GM19193 (cell line): ENCODE measurements around the gene BTBD9.

Source experiments
- POLR2A ChIP-seq: IDR thresholded peaks from 4 replicates; pipeline ENCODE4 v1.6.1; 2011; ENCODE audit not compliant: insufficient read depth, insufficient read length; ENCODE audit errors: extremely low read depth

Gene BTBD9

GRCh38 chr6:38481211-38481836 lies 158.4 kb downstream of the BTBD9 start:
- no peak for TF ChIP-seq POLR2A

DNA sequence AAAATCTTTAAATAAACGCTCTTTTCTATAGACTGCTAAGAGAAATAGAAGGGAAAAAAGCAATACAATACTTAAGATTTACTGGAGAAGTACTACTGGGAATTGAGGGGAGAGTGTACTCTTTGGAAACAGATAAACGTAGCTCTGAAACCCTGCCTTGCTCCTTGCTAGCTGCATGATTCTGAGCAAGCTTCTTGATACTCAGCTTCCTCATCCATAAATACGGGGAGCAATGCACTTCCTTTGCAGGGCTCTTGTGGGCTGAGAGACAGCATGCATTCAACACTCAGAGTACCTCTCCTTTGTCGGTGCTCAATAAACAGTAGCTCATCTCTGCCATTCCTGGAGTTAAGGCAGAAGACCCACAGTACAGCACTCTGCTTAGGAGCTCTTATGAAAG lies 159.7 kb downstream of the BTBD9 start:
- TF ChIP-seq POLR2A: no peak

- no peak for TF ChIP-seq POLR2A
Measured at GRCh38 chr6:38479331-38479730, 160.4 kb downstream of the BTBD9 start.

GRCh38 chr6:38477680-38478260 lies 162.0 kb downstream of the BTBD9 start:
- TF ChIP-seq POLR2A: no peak

GRCh38 chr6:38476888-38477287 lies 162.8 kb downstream of the BTBD9 start:
- TF ChIP-seq POLR2A: no peak

DNA sequence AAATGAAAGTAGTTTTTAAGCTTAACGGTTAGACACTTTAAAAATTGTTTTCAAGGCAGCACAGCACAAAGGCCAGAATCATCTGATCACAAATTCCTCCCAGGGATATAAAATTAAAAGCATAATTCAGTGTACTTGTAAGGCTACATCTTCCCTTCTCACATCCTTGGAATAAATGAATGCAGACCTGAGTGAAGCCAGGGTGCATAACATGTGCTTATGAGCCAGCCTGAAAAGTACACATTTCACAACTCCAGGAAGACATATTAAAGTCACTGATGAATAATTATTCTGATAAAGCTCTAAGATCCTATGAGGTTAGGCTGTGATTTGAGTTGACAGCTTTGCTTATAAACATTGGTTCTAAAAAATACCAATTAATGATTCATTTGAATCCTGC lies 163.6 kb downstream of the BTBD9 start:
- TF ChIP-seq POLR2A: no peak

DNA sequence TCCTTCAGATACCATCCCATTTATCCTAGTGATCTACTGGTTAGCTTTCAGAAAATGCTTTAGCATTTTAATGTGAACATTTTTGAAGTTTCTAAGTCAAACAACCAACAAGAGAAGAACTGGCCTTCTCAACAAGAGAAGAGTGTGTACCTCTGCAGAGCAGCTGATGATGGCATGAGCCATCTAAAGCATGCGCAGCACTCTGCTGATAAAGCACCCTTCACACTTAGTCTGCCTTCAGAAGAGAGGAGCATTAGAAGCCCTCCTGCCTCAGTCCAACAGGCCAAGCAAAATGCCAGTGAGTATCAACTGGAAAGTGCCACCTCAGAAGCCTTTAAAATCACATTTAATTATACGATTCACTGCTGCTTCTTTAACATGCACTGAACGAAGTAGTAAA lies 169.2 kb downstream of the BTBD9 start:
- no peak for TF ChIP-seq POLR2A

- no peak for TF ChIP-seq POLR2A
Measured at GRCh38 chr6:38467566-38467965, 172.2 kb downstream of the BTBD9 start.

GRCh38 chr6:38460186-38460585 lies 179.5 kb downstream of the BTBD9 start:
- no peak for TF ChIP-seq POLR2A

- TF ChIP-seq POLR2A: no peak
Measured at GRCh38 chr6:38459291-38459690, 180.4 kb downstream of the BTBD9 start.

GRCh38 chr6:38453861-38454260 lies 185.9 kb downstream of the BTBD9 start:
- no peak for TF ChIP-seq POLR2A

DNA sequence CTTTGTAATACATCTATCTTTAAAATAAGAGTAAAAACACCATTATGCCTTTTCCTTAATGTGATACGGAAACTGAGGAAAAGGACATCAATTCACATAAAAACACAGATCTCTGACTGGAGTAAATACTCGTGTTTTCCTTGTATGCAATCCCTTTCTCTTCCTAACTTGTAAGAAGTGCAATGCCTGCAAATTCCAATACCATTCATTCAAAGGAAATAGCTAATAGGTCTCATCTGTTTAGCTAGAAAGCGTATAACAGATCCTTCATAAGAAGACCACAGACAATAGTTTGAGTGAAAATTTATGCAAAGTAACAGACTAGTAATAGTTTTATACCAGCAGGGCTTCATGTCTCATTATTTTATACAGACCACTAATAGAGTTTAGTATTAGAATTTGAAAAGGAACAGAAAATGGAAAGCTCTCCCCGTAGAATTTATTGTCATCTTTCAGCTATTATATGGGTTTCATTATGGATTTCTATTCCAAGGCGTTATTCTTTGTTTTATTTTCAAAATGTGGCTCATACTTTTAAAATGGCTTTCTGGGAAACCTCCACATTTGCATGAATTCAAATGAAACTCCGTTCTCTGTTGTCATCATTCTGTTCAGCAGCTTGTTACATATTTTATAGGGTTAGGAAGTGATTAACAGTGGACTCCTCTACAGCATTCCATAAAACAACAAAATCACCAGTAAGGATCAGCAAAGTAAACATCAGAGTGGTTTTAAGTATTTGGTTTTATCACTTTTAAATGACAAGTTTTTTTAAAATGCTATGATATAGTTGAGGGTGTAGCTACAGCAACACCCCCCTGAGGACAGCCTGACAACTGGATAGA lies 186.7 kb downstream of the BTBD9 start:
- TF ChIP-seq POLR2A: no peak

DNA sequence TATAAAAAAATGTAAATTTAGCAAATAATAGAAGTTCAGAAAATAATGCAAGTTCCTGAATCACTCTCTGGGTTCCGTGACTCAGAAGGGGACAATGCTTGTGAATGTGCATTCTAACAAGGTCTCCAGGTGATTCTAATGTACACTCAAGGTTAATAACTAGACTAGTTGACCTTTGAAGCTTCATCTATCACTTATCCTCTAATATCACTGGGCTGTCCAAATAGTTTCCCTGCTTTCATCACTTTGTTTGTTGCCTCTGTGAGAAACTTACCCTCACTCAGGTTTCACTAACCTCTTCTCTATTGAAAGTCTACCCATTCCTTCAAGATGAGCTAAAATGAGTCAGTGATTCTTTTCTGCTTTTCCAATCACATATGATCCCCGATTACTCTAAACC lies 189.0 kb downstream of the BTBD9 start:
- TF ChIP-seq POLR2A: no peak

- no peak for TF ChIP-seq POLR2A
Measured at GRCh38 chr6:38445925-38446324, 193.8 kb downstream of the BTBD9 start.

- no peak for TF ChIP-seq POLR2A
Measured at GRCh38 chr6:38445336-38445735, 194.4 kb downstream of the BTBD9 start.
